Endothelial cell (in vitro differentiated cells): Measurements from ENCODE around the gene EMX1. TPM values are rescaled to one million over a fixed set of nuclear protein-coding genes. Genes with fewer than 3 reads are reported as not detected.

Experiments
- DNase-seq: peaks from one replicate; pipeline ENCODE4 v3.0.0; 2021; ENCODE audit warnings: low spot score
- H3K27ac Mint-ChIP-seq: one replicate; pipeline ENCODE4 v1.8.0; 2021; ENCODE audit warnings: mixed read lengths, inconsistent platforms; ENCODE audit not compliant: unreplicated experiment
- H3K27me3 Mint-ChIP-seq: one replicate; pipeline ENCODE4 v1.8.0; 2021; ENCODE audit warnings: mild to moderate bottlenecking, moderate library complexity, mixed read lengths, inconsistent platforms; ENCODE audit not compliant: unreplicated experiment
- H3K36me3 Mint-ChIP-seq: one replicate; pipeline ENCODE4 v1.8.0; 2021; ENCODE audit warnings: mild to moderate bottlenecking, low read depth, mixed read lengths, inconsistent platforms; ENCODE audit not compliant: unreplicated experiment
- H3K4me1 Mint-ChIP-seq: one replicate; pipeline ENCODE4 v1.8.0; 2021; ENCODE audit warnings: mild to moderate bottlenecking, mixed read lengths, inconsistent platforms; ENCODE audit not compliant: unreplicated experiment
- H3K4me3 Mint-ChIP-seq: one replicate; pipeline ENCODE4 v1.8.0; 2021; ENCODE audit warnings: mild to moderate bottlenecking, mixed read lengths, inconsistent platforms; ENCODE audit not compliant: unreplicated experiment
- H3K9me3 Mint-ChIP-seq: one replicate; pipeline ENCODE4 v1.8.0; 2021; ENCODE audit warnings: mixed read lengths, inconsistent platforms; ENCODE audit not compliant: unreplicated experiment
- total RNA-seq: library from RNA; stranded (reverse); fragmentation: NEBNext Ultra II Directional; extraction: Animal tissue kit (Norgen Biotek cat#: 25700); gene quantifications from one replicate; pipeline ENCODE4 v1.2.1, GENCODE V29; 2021; ENCODE audit not compliant: unreplicated experiment
- TF ChIP-seq, protein P1 (sequence below): fragments of 200-600 bp; sonication (generic); IDR thresholded peaks from one replicate; pipeline ENCODE4 v1.5.0; 2021; ENCODE audit warnings: antibody characterized with exemption; ENCODE audit not compliant: unreplicated experiment

Gene EMX1
- total RNA-seq, 1 donor from 2014 or later = 3.7 TPM

DNA sequence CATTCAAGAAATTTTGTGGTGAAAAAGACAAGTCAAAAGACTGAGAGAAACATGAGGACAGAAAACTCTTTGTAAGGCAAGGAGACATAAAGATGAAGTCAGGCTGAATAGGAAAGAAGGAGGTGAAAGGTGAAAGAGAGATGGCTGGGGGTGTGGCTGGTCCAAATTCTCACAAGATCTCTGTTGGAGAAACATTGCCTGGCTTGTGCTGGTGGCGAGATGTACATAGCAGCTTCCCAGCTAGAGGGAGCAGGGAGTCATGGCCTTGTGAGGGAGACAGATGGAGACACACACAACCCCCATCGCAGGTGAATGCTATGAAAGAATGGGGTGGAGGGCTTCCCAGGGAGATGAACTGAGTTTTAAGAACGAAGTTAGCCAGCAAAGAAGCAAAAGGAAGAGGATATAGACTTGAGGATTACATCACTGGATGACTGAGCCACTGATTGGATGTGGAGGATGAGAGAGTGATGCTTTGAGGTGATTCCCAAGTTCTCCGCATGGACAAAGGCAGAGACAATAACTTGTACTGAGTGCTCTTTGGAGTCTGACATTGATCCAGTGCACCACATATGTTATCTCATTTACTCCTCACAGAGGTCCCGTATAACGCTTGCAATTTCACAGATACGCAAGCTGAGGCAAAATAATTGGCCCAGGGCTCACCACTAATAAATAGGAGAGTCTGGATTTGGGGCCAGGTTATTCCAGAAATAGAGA lies 3.7 kb upstream of the EMX1 start:
- no peak for DNase-seq
- peaks cover 4% of the 10 kb centered on the region for H3K36me3 Mint-ChIP-seq
- TF ChIP-seq, protein P1, sequence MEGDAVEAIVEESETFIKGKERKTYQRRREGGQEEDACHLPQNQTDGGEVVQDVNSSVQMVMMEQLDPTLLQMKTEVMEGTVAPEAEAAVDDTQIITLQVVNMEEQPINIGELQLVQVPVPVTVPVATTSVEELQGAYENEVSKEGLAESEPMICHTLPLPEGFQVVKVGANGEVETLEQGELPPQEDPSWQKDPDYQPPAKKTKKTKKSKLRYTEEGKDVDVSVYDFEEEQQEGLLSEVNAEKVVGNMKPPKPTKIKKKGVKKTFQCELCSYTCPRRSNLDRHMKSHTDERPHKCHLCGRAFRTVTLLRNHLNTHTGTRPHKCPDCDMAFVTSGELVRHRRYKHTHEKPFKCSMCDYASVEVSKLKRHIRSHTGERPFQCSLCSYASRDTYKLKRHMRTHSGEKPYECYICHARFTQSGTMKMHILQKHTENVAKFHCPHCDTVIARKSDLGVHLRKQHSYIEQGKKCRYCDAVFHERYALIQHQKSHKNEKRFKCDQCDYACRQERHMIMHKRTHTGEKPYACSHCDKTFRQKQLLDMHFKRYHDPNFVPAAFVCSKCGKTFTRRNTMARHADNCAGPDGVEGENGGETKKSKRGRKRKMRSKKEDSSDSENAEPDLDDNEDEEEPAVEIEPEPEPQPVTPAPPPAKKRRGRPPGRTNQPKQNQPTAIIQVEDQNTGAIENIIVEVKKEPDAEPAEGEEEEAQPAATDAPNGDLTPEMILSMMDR = no peak
- peaks cover 26% of the 10 kb centered on the region for H3K4me1 Mint-ChIP-seq
- H3K27me3 Mint-ChIP-seq = peaks cover 20% of the 10 kb centered on the region
- no peak overlapping the region for H3K27ac Mint-ChIP-seq
- H3K9me3 Mint-ChIP-seq = no peaks in the 10 kb centered on the region
- no peak overlapping the region for H3K4me3 Mint-ChIP-seq

DNA sequence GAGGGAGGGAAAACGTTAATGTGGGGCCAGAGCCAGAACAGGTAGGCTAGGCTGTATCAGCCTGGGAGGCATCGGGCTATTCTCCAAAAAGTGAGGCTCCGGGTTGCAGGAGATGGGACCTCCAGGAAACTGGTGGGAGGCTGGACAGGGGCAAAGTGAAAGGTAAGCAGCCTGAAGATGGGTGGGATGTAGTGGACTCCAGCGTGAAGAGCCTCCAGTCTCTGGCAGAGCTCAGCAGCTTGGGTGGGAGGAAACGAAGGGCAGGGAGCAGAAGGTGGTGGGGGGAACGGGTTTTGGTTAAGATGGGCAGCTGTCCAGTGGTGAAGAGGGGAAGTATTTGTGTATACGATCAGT lies 3.1 kb upstream of the EMX1 start:
- Mint-ChIP-seq H3K4me3 (no peak overlapping the region), H3K27ac (no peak overlapping the region), H3K4me1 (peaks cover 30% of the 10 kb centered on the region), H3K36me3 (peaks cover 7% of the 10 kb centered on the region), H3K9me3 (no peaks in the 10 kb centered on the region), H3K27me3 (peaks cover 23% of the 10 kb centered on the region)
- TF ChIP-seq, protein P1 = no peak
- no peak for DNase-seq

DNA sequence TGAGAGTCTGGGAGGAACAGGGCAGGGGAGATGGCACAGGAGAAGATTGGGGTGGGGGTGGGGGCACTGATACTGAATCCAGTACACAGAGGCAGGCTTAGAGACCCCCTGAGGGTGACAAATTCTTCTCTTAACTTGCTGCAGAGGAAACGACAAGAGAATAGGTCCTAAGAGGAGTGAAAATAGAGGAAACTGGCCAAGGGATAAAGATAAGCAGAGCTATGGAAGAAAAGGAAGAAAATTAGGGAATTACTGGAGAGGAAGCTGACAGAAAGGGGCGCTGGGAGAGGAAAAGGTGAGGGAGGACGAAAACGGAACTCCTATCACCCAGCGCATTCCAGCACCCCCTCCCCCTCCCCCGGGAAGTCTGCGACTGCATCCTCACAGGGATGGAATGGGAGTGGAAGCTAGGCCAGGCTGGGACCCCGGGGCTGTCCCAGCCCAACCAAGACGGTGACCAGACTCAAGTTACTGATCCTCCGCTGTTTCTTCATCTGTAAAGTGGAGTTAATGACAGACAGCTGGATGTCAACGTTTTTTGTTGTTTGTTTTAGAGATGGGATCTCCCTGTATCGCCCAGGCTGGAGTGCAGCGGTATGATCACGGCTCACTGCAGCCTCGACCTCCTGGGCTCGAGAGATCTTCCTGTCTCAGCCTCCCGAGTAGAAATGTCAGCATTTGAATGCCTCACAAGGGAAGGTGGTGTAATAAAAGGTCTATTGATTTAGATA lies 2.6 kb upstream of the EMX1 start:
- peaks cover 8% of the 10 kb centered on the region for H3K36me3 Mint-ChIP-seq
- no peaks in the 10 kb centered on the region for H3K9me3 Mint-ChIP-seq
- TF ChIP-seq, protein P1 = no peak
- peak; percentile 38 for DNase-seq
- H3K4me1 Mint-ChIP-seq = peaks cover 32% of the 10 kb centered on the region
- H3K4me3 Mint-ChIP-seq = peak overlapping the region; percentile 86
- H3K27ac Mint-ChIP-seq = peak overlapping the region; percentile 45
- peaks cover 27% of the 10 kb centered on the region for H3K27me3 Mint-ChIP-seq

DNA sequence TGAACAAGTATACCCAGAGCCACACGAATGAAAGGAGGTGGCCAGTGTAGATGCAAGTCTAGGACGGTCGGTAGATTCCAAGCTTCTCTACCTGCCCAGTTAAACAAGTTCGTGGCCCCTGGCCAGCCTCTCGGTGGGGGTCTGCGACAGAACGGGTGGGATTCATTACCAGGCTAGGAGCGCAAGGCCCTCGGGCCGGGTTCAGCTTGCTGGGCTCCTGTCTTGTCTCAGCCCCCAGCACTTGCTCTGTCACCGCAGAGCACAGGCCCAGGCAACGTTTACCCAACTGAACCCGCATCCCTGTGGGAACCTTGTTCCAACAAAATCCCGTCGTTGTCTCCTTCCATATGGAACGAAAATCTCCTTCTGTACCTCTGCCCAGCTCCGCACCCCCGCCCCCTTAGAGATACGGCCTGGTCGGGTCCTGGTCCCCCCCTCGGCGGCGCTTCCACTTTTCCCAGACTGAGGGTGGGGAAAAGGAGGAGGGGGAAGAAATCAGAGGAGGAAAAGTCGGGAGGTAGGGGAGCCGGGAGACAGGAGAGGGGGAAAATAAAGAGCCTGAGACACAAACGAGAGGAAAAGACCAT lies 1.9 kb upstream of the EMX1 start:
- Mint-ChIP-seq H3K4me3 (peak overlapping the region; percentile 86), H3K36me3 (peaks cover 8% of the 10 kb centered on the region), H3K27ac (peak overlapping the region; percentile 24), H3K4me1 (peaks cover 32% of the 10 kb centered on the region), H3K9me3 (no peaks in the 10 kb centered on the region), H3K27me3 (peaks cover 27% of the 10 kb centered on the region)
- TF ChIP-seq, protein P1 = no peak
- no peak for DNase-seq
